HG03469 (cell line): ENCODE results near the gene ELK4.

ENCODE experiments used
- ATAC-seq: cut with Tn5 transposase; IDR thresholded peaks from one replicate; pipeline ENCODE4 v1.9.1; 2021; ENCODE audit warnings: mild to moderate bottlenecking, moderate library complexity, moderate number of reproducible peaks; ENCODE audit not compliant: unreplicated experiment

The ELK4 gene

DNA sequence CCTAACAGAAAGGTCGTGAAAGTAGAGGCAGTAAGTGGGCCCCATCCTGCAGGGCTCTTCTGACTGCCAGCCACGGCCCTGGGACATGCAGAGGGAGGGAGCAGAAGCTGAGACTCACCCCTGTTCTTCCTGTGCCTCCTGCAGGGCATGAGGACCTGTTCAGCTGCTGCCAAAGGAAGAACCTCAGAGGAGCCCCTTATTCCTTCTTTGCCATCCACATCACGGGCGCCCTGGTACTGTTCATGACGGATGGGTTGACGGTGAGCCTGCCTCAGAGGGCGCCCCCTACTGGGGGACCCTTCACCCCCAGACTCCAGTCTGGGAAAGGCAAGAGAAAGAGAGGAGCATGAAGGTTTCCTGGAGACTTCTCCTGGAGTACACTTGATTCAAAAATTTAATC, 47.1 kb downstream of the ELK4 start:
- no peak for ATAC-seq

DNA sequence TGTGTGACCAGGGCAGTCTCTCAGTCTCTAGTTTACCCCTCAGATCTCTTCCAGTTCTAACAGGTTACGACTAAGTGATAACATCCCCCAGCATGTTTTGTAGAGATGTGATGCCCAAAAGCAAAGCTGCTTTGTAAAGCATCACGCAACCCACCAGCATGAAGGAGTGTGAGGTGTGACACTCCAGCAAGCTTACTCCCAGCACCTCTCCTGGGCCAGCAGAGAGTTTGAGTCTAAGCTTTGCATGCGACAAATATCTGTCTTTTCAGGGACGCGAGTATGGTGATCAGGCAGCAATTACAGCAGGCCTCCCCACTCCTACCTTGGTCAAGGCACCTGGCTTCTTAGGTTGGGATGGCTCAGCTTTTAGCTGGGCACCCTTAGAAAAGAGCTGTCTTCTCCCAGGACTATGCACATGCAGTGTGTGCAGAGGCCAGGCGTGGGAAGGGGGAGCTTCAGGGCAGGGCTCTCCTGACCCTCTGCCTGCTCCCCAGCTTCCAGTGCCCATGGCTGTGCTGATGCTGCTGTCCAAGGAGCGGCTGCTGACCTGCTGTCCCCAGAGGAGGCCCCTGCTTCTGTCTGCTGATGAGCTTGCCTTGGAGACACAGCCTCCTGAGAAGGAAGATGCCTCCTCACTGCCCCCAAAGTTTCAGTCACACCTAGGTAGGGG, 48.2 kb downstream of the ELK4 start:
- no peak for ATAC-seq

DNA sequence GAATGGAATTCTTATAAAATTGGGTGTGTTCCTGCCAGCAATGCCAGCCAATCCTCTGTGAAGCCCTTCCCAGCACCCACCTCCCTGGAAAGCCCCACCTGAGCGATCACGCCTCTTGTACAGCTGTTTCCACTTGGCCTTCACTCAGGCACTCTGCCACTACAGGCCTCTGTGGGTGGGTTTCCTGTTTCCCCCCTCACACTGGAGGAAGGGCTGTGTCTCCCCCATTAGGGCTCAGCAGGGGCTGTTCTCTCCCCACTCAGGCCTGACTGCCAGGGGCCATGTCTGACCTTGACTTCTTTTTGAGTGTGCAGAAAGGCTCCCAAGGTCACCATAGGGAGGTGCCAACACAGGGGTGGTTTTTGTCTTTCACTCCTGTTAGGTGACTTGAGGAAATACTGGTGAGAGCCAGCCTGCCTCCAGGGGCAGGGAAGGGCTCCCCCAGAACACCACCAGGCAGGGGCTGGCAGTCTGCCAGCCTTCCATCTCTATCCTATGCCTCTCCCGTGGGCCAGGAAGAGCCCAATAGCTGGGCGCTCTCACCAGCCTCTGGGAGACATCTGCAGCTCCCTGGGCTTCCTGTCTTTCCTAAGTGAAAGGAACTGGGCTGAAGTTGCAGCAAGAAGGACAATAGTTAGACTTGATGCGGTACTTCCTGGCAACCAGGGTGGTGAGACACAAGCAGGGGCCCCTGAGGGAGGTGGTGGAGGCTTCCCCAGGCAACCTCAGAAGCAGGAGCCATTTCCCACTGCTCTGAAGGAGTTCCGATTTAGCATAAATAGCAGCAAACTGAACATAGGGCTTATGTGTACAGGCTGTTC, 49.1 kb downstream of the ELK4 start:
- no peak for ATAC-seq

DNA sequence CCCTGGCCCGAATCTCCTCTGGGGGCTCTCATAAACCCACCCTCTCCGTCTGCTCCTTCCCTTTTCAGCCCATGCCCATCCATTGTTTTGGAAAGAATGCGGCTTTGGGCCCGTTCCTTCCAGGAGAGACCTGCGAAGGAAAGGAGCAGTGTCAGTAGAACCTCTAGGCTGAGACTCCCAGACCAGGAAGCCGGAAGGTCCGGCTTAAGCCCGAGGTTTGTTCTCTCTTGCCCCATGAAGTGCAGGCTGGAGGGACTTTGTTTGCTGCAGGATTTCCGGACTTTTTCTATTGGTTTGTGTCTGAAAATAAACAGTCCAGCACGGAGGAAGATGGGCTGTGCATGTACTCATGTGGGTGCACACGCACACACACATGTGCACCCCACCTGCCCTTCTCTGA, 49.8 kb downstream of the ELK4 start:
- ATAC-seq = no peak

DNA sequence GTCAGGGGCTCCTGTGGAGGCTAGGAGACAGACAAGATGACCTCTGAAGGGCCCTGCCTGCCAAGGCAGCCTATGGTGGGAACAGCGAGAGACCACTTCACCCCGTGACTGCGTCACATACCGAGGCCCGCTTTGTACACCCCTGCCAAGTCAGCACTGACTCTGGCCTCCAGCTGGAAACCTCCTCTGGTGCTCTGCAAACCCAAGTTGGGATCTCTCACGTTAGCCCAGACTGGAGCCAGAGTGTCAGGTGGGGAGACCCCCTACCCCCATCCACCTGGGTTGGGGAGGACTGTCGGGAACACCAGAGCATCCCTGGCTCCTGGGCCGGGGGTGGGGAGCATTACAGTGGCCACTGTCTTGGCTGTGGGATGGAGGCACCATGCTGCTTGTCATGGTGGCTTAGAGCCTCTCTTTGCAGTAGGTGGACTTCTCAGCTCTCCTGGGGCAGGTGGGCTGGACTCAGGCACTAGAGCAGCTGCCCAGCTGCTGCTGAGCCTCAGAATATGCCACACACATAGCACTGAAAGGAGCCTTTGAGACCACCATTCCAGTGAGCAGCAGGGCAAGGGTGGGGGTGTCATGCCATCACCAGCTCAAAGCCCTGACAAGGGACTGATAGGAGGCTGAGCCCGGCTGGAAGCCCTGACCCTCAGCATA, 50.4 kb downstream of the ELK4 start:
- no peak for ATAC-seq

DNA sequence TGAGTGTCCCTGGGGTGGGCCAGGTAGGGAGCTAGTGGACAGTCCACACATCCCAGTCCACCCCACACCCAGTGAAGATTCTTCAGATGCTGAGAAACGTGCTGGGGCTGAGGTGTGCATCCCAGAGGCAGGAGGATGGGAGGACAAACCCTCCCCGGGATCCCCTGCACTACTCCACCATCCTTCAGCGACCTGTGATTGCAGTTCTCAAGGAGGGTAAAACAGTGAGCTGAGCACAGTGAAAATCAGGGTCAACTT, 51.0 kb downstream of the ELK4 start:
- no peak for ATAC-seq

DNA sequence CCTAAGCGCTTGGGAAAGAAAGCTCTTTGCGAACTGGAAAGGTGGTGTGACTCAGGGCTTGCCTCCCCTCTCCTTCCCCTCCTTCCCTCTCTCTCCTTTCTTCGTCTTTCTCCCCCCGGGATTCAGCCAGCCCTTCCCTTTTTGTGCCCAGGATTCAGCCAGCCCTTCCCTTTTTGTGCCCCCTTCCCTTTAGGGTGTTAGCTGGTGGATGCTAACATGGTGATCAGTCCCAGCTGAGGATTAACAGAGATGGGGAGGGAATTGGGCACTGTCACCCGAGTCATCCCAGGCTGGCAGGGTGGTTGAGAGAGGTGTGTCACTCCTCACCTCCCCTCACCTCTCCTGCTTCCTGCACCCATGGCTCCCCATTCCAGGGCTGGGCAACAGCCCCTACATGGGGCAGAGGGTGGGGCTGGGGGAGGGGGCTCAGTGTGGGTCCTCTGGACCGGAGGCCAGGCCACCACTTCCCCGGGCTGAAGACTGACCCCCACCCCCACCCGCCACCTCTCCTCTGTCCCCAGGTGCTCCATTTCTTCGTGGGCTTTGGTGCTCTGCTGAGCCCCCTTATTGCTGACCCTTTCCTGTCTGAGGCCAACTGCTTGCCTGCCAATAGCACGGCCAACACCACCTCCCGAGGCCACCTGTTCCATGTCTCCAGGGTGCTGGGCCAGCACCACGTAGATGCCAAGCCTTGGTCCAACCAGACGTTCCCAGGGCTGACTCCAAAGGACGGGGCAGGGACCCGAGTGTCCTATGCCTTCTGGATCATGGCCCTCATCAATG, 51.5 kb downstream of the ELK4 start:
- ATAC-seq = no peak

DNA sequence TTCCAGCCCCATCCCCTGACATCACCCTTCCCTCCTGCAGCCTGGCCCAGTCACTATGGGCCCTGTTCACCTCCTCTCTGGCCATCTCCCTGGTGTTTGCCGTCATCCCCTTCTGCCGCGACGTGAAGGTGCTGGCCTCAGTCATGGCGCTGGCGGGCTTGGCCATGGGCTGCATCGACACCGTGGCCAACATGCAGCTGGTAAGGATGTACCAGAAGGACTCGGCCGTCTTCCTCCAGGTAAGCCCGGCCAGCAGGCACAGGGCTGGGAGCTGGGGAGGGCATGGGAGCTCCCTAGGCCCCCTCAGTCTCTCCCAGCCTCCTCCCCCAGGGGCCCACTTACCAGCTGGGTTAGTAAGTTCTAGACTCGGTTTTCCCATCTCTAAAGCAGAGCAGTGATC, 52.1 kb downstream of the ELK4 start:
- no peak for ATAC-seq

DNA sequence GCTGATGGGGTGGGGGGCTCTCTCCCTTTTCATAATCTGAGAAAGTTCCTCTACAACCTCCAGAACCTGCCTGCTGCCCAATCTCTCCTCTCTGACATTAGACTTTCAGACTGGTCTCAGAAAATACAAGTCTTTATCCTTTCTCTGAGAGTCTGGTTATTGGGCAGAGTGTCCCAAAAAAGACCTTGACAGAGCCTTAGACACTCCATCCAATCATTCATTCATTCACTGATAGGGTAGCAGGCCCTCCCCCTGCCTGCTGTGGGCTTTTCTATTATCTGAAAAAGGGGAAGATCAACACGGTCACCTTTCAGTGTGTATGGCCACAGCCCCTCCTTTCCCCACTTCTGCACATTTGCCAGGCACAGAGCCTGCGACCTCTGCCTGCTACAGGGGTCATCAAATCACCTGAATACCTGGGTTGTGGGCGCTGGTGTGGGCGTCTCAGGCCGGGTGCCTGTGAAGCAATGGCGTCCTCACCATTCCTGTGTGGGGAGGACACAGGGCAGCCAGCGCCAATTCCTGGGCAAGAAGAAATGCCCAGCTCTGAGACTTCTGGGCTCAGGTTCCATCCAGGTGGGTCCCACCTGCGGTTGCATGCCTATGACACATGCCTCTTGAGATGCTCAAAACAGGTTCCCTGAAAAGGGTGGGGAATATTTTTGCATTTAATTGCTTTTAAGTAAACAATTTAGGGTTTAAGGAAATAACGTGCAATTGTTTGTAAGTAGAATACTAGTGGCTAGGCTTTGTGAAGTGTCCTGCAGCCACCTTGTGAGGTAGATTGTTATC, 52.8 kb downstream of the ELK4 start:
- no peak for ATAC-seq

DNA sequence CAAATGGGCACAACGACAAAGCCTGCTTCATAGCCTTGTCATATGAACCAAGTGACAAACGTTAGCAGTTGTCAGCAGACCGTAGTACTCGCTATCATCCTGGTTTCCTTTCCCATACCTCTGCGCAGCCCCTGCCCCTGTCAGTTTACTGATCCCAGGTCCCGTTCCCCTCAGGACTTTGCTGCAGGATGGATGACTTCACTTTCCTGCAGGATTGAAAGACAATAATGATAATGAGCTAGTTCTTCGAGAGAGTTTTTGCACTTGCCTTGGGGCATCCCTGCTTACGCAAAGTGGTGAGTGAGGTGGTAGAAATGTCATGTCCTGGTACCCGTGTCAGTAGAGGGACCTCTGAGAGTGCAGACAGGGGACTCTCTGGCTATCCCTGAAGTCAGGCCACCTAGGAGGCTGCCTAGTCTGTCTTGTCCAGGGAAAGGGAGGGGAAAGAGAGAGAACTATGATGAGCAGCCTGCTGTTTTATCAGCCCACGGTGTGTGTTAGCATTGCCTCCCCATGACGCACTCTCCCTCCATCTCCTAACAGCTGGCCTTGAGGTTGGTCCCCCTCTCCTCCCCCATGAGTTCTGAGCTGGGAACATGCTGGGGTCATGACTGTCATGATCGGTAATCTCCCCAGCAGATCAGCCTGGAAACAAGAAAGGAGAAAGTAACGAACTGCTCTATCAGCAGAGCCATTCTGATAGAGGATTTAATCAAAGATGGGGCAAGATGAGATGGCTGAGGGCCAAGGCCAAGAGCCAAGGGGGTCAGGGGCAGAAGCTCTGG, 53.7 kb downstream of the ELK4 start:
- ATAC-seq = no peak

DNA sequence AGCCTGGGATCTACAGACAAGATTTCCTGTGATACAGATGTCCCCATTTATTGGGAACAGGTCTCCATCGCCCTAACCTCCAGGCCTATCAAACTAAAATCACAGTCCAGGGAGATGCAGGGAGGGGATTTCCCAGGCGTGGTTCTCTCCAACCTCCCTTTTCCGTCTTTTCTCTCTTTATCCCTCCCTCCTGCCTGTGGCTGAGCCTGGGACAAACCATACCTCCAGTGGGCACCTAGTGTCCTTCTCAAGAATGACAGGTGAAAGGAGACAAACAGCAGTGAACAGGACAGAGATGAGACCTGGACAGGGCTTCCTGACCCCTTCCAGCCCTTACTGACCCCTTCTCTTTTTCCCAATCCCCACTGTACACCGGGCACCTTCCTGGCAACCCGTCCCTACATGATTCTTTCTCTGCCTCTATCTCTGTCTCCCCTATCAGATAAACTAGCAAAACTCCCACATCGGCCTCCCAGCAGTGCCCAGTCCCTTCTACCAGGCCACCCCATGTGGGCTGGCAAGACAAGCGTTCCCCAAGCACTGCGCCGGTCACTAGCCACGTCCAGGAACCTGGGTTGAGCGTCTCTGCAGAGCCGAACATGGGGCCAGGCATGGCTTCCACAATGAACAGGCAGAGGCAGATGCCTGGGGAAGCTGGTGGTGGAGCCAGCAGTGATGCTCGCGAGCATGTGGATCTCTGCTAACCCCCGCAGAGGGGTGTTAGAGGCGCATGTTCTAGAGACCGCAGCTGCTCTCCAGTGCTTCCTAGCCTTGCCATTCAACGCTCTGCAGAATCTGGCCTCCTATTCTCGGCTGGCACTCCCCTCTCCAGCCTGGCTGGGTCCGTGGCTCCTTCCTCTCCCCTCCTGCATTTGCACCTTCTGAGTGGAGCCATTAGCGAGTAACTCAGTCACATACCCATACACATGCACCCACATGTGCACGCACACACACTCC, 54.7 kb downstream of the ELK4 start:
- ATAC-seq = no peak

DNA sequence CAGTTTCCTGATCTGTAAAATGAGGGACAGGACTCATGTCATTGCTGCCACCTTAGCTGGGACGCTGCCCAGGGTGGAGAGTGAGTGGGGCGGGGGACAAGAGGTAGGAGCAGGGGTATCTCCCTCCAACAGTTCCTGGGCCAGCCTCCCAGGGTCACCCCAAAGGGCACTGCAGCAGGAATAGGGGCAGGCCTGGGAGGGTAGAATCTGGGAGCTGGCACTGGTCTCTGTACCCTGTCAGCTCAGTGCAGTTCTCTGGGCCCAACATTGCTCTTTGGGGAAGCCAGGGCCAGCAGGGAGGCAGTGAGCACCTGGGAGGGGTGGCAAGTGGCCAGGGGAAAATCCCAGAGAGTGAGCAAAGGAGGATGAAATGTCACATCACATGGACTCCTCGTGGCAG, 55.8 kb downstream of the ELK4 start:
- no peak for ATAC-seq

DNA sequence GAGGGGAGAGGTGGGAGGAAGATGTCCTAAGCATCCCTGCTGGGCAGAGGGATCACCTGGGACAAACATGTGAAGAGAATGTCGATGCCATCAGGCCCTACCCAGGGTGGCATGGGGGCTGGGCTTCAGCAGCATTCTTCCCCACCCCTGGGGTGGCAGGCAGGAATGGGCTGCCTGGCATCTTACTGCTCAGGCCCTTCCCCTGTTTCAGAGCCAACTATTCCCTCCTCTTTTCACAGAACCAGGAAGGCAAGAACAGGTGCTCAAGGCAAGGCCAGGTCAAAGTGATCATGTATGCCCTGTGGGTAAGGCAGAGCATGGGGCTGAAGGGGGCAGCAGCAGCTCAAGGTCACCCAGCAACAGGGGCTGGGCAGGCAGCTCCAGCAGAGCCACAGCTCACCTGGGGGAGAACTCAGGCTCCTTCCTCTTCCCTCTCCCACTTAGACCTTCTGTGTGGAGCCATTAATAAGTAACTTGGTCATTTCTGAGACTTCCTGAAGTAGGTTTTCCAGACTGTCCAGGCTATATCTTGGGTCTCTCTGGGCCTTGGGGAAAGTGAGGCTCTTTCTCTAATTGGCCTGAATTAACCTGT, 56.4 kb downstream of the ELK4 start:
- ATAC-seq = no peak

DNA sequence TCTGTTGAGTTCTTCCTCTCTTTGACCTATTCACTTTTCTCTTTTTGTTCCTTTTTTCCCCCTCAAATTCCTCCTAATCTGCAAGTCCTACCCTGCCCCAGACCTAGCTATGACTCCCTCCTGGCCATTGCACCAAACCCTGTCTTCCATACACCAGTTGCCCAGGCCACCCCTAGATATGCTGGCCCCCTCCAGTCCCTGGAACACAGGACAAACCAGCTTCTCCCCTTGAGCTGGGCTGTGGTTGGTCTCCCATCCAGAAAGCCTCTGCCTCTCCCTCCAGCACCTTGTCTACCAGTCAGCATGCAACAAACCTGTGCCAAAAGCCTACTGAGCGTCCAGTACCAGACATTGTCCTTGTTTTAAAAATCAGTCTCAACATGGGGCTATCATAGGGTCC, 59.4 kb downstream of the ELK4 start:
- no peak for ATAC-seq

DNA sequence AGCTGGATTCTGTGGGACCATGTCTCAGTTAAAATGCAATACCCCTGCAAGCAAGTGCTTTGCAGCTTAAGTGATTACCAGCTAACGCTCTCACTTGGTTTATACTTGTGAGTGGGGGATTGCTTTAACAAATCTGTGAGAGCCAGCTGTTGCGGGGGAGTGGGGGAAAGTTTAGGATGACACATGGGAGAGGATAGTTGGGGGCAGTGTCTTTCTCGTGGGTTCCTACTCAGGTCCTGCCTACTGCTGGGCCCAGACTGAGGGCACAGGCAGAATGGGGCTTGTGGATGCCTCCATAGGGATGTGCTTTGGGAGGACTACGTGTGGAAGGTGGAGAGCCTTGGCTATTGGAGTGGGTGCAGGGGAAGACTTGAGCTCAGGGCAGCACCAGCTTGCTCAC, 60.1 kb downstream of the ELK4 start:
- ATAC-seq = no peak

DNA sequence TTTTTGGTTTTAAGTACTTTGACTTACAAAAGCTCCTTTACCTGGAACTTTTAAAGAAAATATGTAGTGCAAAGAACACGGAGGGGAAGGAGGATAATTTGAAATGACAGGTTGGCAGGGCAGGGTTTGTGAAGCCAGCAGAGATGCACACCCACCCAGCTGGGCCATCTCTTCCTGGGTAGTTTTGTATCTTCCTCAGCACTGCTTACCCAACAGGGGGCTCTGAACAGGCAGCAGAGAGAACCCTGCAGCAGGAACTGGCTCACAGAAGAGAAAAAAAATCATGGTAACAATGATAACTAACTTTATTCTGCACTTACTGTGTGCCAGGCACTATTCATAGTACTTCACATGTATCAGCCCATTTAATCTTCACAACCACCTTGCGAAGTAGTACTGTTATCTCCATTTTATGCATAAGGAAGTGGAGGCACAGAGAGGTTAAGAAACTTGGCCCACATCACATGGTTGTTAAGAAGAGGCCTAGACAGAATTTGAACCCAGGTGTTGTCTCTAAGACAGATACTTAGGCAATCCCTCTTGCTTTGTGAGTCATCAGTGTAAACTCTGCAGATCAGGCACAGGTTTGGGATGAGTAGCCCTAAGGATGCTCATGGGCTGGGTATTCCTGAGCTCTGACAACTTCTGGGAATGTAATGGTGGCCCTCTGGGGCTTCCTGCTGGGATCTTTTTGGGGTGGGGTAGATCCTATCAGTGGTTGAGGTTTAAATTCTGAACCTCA, 60.8 kb downstream of the ELK4 start:
- no peak for ATAC-seq

DNA sequence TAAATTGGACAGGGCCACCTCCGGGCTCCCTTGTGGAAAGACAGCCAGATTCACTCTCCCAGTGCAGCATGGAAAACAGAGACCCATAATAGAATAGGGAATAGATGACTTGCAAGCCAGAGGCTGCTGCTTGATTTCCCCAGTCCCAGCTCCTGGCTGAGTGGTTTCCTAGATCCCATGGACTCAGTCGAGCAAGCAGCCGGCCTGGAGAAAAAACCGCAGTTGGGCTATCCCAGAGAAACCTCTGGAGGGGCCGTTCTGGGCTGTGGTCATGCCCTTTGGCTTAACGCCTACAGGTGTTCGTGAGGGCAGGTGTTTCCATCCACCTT, 61.7 kb downstream of the ELK4 start:
- ATAC-seq = no peak
